ENCODE measurements around the gene CX3CL1.

DNA sequence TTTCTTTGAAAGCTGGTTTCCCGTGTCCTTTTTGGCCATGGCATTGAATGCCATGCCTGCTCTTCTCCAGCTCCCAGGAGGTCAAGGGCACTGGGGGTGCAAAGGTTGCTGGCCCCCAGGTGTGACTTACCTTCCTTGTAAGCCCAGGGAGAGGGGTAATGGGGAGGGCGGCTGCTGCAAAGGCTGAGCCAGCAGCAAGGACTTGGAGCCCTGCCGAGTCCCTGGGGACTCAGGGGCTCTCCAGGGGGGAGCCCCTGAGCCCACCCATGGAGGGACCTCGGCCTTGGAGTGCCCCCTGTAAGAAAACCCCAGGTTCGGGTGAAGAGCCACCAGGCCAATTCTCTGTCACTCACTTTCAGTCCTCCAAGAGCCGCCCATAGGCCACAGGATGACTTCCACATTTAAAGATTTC, 19.6 kb upstream of the CX3CL1 start:
- TF ChIP-seq, protein P1, sequence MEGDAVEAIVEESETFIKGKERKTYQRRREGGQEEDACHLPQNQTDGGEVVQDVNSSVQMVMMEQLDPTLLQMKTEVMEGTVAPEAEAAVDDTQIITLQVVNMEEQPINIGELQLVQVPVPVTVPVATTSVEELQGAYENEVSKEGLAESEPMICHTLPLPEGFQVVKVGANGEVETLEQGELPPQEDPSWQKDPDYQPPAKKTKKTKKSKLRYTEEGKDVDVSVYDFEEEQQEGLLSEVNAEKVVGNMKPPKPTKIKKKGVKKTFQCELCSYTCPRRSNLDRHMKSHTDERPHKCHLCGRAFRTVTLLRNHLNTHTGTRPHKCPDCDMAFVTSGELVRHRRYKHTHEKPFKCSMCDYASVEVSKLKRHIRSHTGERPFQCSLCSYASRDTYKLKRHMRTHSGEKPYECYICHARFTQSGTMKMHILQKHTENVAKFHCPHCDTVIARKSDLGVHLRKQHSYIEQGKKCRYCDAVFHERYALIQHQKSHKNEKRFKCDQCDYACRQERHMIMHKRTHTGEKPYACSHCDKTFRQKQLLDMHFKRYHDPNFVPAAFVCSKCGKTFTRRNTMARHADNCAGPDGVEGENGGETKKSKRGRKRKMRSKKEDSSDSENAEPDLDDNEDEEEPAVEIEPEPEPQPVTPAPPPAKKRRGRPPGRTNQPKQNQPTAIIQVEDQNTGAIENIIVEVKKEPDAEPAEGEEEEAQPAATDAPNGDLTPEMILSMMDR (IDR thresholded peaks at IDR 0.05): no peak
- TF ChIP-seq EP300 (IDR thresholded peaks at IDR 0.05): no peak

All from tibial nerve (tissue), 4 donors.